ENCODE data around the gene RIPK4.
A peak's percentile ranks its signal among the peaks of the same experiment; 100 is the strongest.
"Not testable (repeated sequence)": the region's sequence is repeated elsewhere in the genome, so short reads cannot be mapped to it uniquely, and the experiment has no call there.

The RIPK4 gene

DNA sequence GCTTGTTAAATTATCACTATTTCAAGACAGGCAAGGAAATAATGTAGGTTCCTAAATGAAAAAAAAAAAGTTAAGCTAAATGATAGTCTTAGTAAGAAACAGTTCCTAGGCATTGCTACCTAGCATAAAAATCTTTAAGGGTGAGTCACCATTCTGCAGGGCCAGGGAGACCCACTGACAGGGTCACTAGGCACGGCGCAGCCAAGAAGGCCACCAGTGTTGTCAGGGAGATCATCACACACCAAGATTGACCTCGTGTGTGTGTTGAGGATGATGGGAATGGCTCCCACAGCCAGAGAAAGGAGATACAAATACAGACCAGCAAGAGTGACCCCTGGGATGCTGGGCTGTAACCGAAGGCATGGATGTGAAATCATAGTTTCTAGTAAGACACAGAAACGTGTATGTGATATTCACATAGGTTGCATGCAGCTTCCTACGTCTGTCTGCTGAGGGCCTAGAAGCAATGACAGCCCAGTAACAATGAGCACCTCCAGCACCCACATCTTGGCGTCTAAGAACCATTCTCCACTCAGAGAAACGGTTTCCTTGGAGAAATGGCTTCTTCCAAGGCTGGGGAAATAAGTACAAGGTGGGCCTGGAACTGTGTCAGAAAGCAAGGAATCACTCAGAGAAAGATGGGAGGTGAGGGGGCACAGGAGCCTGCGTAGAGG, 29.1 kb downstream of the RIPK4 start:
- no peak for DNase-seq (ENCODE audit: low read depth)

- DNase-seq (ENCODE audit: low read depth): no peak
These were observed 30.4 kb downstream of the RIPK4 start for GRCh38 chr21:41736423-41736822.

- DNase-seq (ENCODE audit: low read depth): no peak
These were observed 32.7 kb downstream of the RIPK4 start for GRCh38 chr21:41733951-41734689.

DNA sequence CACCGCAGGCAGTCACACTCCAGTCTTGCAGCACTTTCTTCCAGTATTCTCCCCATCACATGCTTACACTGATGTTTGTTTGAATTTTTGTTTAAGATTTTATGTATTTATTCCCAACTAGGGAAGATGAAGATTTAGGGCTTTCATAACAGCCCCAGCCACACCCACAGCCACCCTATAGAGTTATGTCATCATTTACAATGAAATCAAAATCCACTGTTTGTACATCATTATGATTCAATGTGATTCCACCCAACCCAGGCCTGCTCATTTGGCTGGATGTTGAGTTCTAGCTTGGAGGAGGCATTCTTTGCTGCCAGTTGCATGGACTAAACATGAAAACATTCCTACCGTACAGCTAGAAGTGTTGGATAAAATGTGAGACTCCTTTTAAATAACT, 35.8 kb downstream of the RIPK4 start:
- no peak for DNase-seq (ENCODE audit: low read depth)

GRCh38 chr21:41730367-41730765, 36.5 kb downstream of the RIPK4 start:
- no peak for DNase-seq (ENCODE audit: low read depth)

DNA sequence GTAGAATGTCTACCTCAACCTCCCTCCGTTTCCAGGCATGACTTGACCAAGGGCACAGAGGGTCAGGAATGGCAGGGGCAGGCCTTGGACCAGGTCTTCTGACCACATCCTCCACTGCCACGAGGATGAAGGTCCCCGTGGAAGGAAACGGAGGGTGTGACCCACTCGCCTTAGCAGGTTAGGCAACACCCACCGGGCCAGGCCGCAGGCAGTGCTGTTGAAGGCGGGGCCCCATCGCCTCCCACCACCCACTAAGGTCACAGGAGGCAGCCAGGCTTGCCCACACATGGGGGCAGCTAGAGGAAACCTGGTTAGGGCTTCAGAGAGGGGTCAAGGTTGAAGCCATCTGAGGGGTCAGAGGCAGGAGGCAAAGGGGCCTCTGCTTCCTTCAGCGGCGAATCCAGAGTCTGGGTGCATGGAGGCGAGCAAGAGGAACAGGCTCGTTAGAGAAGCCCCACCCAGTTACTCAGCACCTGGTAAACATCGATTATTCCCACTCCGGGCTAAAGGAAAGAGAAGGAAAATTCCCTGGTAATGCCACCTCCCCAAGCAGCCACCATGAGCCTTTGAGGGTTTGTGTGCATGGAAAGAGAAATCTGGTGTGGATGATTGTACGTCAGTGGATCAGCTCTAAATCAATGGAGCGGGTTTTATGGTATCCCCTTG, 37.0 kb downstream of the RIPK4 start:
- no peak for DNase-seq (ENCODE audit: low read depth)

DNA sequence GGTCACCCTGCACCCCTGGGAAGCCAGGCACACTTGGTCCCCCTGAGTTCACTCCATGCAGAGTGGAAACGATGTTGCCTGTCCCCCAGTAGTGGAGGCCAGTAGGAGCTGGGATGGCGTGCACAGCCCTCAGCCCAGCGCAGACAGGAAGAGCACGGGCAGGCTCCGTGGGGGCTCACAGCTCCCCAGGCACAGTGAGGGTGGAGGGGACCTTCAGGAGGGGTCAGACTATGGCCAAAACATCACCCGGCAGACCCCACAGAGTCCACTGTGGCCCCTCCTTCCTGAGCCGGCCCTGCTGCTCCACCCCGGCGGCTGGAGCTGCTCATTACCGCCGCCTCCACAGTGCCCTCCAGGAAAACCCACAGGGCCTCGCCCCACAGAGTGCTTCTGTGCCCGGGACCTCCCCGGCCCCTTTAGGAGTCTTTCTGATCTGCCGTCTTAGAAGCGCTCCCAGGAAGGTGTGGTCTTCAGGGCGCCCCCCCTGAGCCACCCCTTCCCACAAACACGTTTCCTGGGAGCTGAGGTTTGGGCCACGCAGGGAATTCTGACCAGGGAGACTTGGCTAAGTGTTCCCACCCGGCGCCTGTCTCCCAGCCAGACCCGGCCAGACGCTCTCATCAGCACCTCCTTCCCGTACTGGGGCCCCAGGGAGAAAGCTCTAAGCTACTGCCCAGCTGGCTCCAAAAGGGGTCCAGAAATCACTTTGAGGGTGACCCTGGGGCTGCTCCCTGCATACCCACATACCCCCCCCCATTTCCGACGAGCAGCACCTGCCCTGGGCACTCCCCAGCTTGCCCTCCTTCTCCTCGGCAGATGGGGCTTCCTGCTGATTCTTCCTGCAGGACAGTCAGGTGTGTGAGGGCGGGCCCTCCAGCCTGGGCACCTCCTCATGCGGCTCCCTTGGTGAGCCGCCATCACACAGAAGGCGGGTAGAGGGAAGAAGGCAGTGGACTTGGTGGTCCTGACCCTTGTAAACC, 38.8 kb downstream of the RIPK4 start:
- no peak for DNase-seq (ENCODE audit: low read depth)

DNA sequence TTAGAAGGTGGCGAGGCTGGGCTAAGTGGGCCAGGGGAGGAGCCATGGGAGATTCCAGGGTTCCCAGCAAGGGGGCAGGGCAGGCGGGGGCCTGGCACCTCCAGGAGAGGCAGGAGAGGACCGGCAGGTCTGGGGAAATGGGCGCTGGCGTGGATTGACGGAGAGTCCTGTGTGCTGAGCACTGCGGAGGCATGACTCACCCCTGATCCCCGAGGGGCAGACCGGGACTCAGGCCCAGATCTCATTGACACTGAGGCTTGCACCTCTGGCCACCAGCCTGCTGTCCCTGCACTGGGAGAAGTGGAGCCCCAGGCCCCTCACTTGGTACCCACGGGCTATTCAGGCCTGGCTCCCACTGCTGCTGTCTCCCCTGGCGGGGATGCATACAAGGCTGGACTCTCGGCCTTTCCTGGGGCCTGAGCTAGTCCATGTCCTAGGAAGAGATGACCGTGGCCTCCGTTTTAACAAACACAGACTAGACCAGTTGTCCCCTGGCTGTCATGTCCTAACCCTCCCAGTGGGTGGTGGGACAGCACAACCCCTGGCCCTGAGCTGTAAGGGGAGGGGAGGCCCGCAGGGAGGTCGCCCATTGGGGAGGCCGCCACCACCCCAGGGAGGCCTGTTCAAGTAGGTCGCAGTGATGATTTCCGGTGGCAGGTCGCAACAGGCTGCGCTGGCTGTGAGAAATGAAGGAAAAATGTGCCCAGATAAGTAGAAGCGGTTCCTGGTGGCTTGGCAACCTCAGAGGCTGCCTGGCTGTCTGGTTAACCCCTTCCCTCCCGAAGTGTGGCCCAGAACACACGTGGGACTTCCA, 39.7 kb downstream of the RIPK4 start:
- peak; percentile 69 for DNase-seq (ENCODE audit: low read depth)

GRCh38 chr21:41726630-41726969, 40.3 kb downstream of the RIPK4 start:
- no peak for DNase-seq (ENCODE audit: low read depth)

DNA sequence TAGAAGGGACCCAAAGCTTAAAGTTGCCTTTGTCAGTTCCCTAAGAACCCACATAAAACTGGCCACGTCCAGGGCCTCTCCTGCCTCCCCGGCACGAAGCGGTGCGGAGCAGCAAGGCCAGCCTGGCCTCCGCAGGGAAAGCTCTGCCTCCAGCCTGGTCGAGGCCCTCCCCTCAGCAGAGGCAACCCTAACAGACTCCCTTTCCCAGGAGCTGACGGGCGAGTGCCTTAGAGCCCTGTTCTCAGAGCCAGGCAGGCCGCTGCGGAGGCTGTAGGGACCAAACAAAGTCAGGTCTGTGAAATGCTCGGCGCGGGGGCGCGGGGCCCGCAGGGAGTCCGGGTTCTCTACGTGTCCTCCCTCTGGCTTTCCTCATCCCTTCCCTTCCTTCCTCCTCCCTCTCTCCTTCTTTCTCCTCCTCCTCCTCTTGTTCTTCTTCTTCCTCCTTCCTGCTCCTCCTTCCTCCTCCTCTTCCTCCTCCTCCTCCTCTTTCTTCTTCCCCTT, 40.7 kb downstream of the RIPK4 start:
- DNase-seq (ENCODE audit: low read depth): no peak

- no peak for DNase-seq (ENCODE audit: low read depth)
These were observed 41.3 kb downstream of the RIPK4 start for GRCh38 chr21:41725421-41726031.

DNA sequence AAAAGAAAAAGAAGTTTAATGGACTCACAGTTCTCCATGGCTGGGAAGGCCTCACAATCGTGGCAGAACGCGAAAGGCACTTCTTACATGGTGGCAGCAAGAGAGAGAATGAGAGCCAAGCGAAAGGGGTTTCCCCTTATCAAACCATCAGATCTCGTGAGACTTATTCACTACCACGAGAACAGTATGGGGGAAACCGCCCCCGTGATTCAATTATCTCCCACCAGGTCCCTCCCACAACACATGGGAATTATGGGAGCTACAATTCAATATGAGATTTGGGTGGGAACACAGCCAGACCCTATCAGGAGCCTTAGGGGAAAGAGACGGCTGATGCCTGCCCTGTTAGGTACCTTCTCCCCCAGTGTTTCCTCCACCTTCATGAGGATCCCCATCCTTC, 43.0 kb downstream of the RIPK4 start:
- DNase-seq (ENCODE audit: low read depth): not testable (repeated sequence)

DNA sequence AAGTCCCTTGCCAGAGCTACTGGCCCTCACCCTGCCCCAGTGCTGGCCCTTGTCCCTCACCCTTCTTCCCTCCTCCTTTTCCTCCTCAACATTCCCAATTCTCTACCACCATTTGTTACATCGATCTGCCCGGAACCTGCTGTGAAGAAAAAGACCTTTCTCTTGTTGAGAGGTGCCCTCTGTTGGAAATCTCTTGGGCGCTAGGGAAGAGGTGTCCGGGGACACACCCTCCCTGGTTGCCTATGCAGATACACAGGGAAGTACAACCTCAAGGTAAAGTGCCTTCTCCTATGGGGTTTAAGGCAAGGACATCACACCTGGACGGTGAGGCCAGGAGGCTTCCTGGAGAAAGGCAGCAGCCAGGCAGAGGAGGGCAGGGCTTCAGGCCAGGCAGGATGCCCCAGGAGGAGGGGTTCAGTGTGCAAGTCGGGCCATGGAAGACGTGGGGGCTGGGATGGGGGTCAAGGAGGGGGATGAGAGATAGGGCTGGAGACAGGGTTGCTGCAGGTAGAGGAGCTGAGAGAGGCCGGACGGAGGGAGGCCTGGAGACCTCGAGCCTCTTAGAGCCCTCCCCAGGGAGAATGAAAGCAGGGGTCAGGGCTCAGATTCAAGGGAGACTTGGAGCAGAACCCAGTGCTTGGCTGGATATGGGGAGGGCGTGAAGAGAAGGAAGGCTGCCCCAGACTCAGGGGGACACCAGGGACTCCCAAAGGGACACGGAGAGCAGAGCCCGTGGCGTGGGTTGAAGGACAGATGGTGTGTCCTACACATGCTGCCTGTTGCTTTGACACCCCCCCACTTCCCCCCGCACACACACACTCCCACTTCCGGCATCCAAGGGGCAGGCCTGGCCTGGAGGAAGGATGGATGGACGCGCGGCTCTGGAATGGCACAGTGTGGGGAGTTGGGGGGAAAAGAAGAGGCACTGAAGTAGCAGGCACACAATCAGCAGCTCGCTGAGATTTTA, 44.5 kb downstream of the RIPK4 start:
- no peak for DNase-seq (ENCODE audit: low read depth)

GRCh38 chr21:41720250-41720649, 46.6 kb downstream of the RIPK4 start:
- DNase-seq (ENCODE audit: low read depth): no peak

DNA sequence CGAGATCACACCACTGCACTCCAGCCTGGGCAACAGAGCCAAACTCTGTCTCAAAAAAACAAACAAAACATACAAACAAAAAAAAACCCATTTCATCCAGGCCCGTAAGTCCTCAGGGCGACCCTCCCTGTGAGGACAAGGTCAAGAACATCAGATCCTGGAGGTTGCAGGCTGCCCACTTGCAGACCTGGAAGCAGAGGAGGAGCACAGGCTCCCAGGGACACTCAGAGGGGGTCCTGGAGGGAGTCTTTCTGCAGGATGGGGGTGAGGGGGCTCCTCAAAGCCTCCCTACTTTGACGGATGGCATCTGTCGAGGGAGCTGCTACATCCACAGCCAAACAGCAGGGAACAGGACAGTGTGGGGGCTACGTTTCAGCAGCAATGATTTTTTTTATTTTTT, 47.2 kb downstream of the RIPK4 start:
- no peak for DNase-seq (ENCODE audit: low read depth)

DNA sequence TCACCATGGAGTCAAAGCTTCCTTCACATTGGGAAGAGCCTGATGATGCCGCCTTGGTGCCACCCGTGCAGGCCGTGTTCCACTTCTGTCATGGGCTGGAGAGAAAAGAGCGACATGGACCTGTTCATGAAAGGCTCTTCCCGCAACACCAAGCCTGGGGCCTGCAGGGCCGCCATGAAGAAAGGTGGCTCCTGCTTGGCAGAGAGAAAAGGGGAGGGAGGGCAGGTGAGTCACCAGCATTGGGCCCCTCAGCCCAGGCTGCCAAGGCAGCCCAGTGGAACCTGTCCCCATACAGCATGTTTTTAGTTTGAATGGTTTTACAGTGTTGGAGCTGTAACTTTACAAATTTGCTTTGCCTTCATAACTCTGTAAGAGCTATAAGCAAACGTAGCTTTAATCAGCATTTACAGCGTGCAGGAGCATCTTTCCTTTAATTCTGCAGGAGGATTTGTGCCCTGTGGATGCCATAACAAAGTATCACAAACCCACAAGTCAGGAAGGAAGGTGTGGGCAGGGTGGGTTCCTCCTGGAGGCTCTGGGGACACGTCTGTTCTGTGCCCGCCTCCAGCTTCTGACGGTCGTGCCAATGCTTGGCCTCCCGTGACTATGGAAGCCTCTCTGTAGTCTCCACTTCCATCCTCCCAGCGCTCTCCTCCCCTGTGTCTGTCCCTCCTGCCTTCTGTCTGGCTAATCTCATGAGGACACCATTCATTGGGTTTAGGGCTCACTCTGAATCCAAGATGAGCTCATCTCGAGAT, 49.1 kb downstream of the RIPK4 start:
- no peak for DNase-seq (ENCODE audit: low read depth)

DNA sequence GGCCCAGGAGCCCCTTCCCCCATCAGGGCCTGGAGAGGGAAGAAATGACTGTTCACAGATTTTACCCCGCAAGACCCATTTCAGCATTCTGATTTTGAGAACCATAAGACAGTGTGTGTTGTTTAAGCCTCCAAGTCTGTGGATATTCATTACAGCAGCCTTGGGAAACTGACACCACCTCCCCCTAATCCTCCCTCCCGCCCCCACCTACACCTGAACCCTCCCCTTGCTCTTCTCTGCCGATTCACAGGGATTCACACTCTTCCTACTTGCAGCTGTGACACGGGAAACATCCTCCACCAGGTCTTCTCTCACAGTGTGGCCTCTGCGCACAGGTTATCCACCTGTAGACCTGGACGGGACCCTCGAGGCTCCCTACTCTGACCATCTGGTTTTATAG, 50.1 kb downstream of the RIPK4 start:
- no peak for DNase-seq (ENCODE audit: low read depth)

DNA sequence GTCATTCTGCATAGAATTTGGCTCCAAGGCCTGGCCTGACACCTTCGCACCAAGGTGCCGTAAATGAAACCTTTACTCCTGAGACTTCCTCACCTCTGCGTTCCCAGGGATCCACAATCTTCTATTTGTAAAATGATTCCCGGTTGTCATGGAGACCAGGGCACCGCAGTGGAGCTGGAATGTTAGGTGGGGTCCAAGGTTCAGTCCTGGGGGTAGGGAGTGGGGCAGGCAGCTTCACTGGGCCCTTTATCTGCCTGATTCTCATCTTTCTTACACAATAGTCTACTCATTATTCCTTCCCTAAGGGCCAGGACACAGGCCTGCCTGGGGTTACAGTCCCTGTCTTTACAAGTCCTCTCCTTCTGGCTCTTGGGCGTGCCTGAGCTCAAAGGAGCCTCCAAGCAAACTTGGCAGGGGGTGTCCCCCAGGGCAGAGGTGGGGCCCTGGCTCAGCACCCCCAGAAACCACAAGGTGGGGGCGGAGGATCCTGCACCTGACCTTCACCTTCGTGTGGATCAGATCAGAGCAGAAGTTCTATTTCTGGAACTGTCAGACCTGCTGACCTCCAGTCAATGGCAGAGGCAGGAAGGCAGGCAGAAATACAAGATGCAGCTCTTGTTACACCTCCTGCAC, 51.1 kb downstream of the RIPK4 start:
- DNase-seq (ENCODE audit: low read depth): no peak
